ENCODE results near the gene HSP90AB1.

Gene HSP90AB1

GRCh38 chr6:44248579-44248978 lies 1.7 kb downstream of the HSP90AB1 start:
- Histone ChIP-seq H3K79me2 (ENCODE audit: control insufficient read depth, low read length) (peaks cover 45% of the 10 kb centered on the region), H3K4me3 (ENCODE audit: low read length) (peak overlapping the region; percentile 83), H3K27ac (ENCODE audit: low read depth, low read length) (peak overlapping the region; percentile 83), H3K9me2 (replicated peaks; ENCODE audit: control insufficient read depth, low read length) (no peaks in the 10 kb centered on the region), H3K4me2 (ENCODE audit: low read length) (peak overlapping the region; percentile 74), H3K27me3 (ENCODE audit: control insufficient read depth, low read length) (no peaks in the 10 kb centered on the region), H3K36me3 (ENCODE audit: control insufficient read depth, low read length) (peaks cover 67% of the 10 kb centered on the region), H4K20me1 (ENCODE audit: control insufficient read depth, insufficient read depth, low read depth, low read length) (peaks cover 34% of the 10 kb centered on the region), H3K9me3 (ENCODE audit: control insufficient read depth, insufficient read depth, low read length) (no peaks in the 10 kb centered on the region), H3K4me1 (ENCODE audit: control insufficient read depth, low read length) (peaks cover 35% of the 10 kb centered on the region), H3F3A (ENCODE audit: control insufficient read depth, insufficient read depth) (peaks cover 64% of the 10 kb centered on the region)
- TF ChIP-seq CTCF (IDR thresholded peaks at IDR 0.05; ENCODE audit: low read depth, low read length, poor library complexity, severe bottlenecking) (no peak), EZH2phosphoT487 (IDR thresholded peaks at IDR 0.05; ENCODE audit: borderline replicate concordance, low read length) (no peak)

DNA sequence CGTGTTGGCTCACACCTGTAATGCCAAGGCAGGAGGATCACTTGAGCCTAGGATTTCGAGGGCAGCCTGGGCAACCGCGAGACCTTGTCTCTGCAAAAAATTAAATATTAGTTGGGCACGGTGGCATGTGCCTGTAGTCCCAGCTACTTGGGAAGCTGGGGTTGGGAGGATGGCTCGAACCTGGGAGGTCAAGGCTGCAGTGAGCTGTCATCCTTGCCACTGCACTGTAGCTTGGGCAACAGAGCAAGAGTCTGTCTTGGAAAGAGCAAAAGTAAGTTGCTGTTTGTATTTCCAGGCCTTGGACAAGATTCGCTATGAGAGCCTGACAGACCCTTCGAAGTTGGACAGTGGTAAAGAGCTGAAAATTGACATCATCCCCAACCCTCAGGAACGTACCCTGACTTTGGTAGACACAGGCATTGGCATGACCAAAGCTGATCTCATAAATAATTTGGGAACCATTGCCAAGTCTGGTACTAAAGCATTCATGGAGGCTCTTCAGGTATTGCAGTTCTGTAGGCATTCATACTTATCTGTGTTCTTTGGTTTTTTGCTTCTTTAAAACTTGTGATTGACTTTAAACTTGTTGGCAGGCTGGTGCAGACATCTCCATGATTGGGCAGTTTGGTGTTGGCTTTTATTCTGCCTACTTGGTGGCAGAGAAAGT lies 2.3 kb downstream of the HSP90AB1 start:
- Histone ChIP-seq H3F3A (ENCODE audit: control insufficient read depth, insufficient read depth) (peaks cover 71% of the 10 kb centered on the region), H3K27ac (ENCODE audit: low read depth, low read length) (peak overlapping the region; percentile 83; the same call in 1 of the 2 replicates), H3K9me2 (replicated peaks; ENCODE audit: control insufficient read depth, low read length) (no peaks in the 10 kb centered on the region), H3K27me3 (ENCODE audit: control insufficient read depth, low read length) (no peaks in the 10 kb centered on the region), H3K4me2 (ENCODE audit: low read length) (peak overlapping the region; percentile 74), H3K4me3 (ENCODE audit: low read length) (peak overlapping the region; percentile 83), H3K9me3 (ENCODE audit: control insufficient read depth, insufficient read depth, low read length) (no peaks in the 10 kb centered on the region), H4K20me1 (ENCODE audit: control insufficient read depth, insufficient read depth, low read depth, low read length) (peaks cover 34% of the 10 kb centered on the region), H3K4me1 (ENCODE audit: control insufficient read depth, low read length) (peaks cover 37% of the 10 kb centered on the region), H3K79me2 (ENCODE audit: control insufficient read depth, low read length) (peaks cover 45% of the 10 kb centered on the region), H3K36me3 (ENCODE audit: control insufficient read depth, low read length) (peaks cover 73% of the 10 kb centered on the region)
- TF ChIP-seq CTCF (IDR thresholded peaks at IDR 0.05; ENCODE audit: low read depth, low read length, poor library complexity, severe bottlenecking) (no peak), EZH2phosphoT487 (IDR thresholded peaks at IDR 0.05; ENCODE audit: borderline replicate concordance, low read length) (no peak)

GRCh38 chr6:44250067-44250717 lies 3.3 kb downstream of the HSP90AB1 start:
- H3K4me2 ChIP-seq (ENCODE audit: low read length) = peak overlapping the region; percentile 74; the same call in 1 of the 2 replicates
- no peaks in the 10 kb centered on the region for H3K9me3 ChIP-seq (ENCODE audit: control insufficient read depth, insufficient read depth, low read length)
- H3K27me3 ChIP-seq (ENCODE audit: control insufficient read depth, low read length) = no peaks in the 10 kb centered on the region
- no peaks in the 10 kb centered on the region for H3K9me2 ChIP-seq (replicated peaks; ENCODE audit: control insufficient read depth, low read length)
- peaks cover 80% of the 10 kb centered on the region for H3F3A ChIP-seq (ENCODE audit: control insufficient read depth, insufficient read depth)
- TF ChIP-seq CTCF (IDR thresholded peaks at IDR 0.05; ENCODE audit: low read depth, low read length, poor library complexity, severe bottlenecking) (no peak), EZH2phosphoT487 (IDR thresholded peaks at IDR 0.05; ENCODE audit: borderline replicate concordance, low read length) (no peak)
- H3K4me3 ChIP-seq (ENCODE audit: low read length) = no peak overlapping the region
- peaks cover 83% of the 10 kb centered on the region for H3K36me3 ChIP-seq (ENCODE audit: control insufficient read depth, low read length)
- no peak overlapping the region for H3K27ac ChIP-seq (ENCODE audit: low read depth, low read length)
- H3K79me2 ChIP-seq (ENCODE audit: control insufficient read depth, low read length) = peaks cover 45% of the 10 kb centered on the region
- H4K20me1 ChIP-seq (ENCODE audit: control insufficient read depth, insufficient read depth, low read depth, low read length) = peaks cover 34% of the 10 kb centered on the region
- H3K4me1 ChIP-seq (ENCODE audit: control insufficient read depth, low read length) = peaks cover 46% of the 10 kb centered on the region
